Endothelial cell of umbilical vein (primary cell): ENCODE measurements around the gene CD55.

Experiments
- EZH2 ChIP-seq: IDR thresholded peaks from 2 replicates; pipeline ENCODE4 v1.6.1; 2012; ENCODE audit warnings: borderline replicate concordance, low read depth, mild to moderate bottlenecking, moderate library complexity, low read length, inconsistent platforms; ENCODE audit not compliant: severe bottlenecking
- FOS ChIP-seq: IDR thresholded peaks from 2 replicates; pipeline ENCODE4 v1.6.1; 2011; ENCODE audit warnings: mild to moderate bottlenecking, low read length, moderate library complexity, borderline replicate concordance; ENCODE audit not compliant: insufficient read depth
- GATA2 ChIP-seq: IDR thresholded peaks from 2 replicates; pipeline ENCODE4 v1.7.0; 2011; ENCODE audit warnings: low read depth, mild to moderate bottlenecking, moderate library complexity, mixed read lengths, low read length; ENCODE audit not compliant: insufficient read length, insufficient read depth
- JUN ChIP-seq: IDR thresholded peaks from 2 replicates; pipeline ENCODE4 v1.6.1; 2011; ENCODE audit warnings: borderline replicate concordance, low read depth; ENCODE audit not compliant: insufficient read length, insufficient read depth
- POLR2A ChIP-seq: IDR thresholded peaks from 2 replicates; pipeline ENCODE4 v1.6.1; 2012; ENCODE audit warnings: low read depth, mild to moderate bottlenecking, control low read depth, low read length
- POLR2AphosphoS5 ChIP-seq: IDR thresholded peaks from 2 replicates; pipeline ENCODE4 v1.6.1; 2012; ENCODE audit warnings: low read depth, mild to moderate bottlenecking, control low read depth, low read length, moderate library complexity; ENCODE audit not compliant: insufficient read depth
- TF ChIP-seq, protein P1 (sequence below), 2 donors: IDR thresholded peaks; 1 replicate in 1 of 2; 2 replicates in 1 of 2; pipeline ENCODE4 v1.5.1; 2011; ENCODE audit warnings: low read length in 2 of 2, mild to moderate bottlenecking in 2 of 2, moderate library complexity in 2 of 2, control low read depth in 1 of 2, inconsistent platforms in 1 of 2, low read depth in 1 of 2; ENCODE audit not compliant: insufficient read depth in 1 of 2; ENCODE audit errors: extremely low read depth in 1 of 2

DNA sequence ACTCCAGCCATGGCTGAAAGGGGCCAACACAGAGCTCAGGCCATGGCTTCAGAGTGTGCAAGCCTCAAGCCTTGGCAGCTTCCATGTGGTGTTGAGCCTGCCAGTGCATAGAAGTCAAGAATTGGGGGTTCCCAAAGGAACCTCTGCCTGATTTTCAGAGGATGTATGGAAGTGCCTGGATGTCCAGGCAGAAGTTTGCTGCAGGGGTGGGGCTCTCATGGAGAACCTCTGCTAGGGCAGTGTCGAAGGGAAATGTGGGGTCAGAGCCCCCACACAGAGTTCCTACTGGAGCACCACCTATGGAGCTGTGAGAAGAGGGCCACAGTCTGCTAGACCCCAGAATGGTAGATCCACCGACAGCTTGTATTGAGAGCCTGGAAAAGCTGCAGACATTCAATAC is 29.8 kb upstream of the CD55 start:
- TF ChIP-seq, protein P1, sequence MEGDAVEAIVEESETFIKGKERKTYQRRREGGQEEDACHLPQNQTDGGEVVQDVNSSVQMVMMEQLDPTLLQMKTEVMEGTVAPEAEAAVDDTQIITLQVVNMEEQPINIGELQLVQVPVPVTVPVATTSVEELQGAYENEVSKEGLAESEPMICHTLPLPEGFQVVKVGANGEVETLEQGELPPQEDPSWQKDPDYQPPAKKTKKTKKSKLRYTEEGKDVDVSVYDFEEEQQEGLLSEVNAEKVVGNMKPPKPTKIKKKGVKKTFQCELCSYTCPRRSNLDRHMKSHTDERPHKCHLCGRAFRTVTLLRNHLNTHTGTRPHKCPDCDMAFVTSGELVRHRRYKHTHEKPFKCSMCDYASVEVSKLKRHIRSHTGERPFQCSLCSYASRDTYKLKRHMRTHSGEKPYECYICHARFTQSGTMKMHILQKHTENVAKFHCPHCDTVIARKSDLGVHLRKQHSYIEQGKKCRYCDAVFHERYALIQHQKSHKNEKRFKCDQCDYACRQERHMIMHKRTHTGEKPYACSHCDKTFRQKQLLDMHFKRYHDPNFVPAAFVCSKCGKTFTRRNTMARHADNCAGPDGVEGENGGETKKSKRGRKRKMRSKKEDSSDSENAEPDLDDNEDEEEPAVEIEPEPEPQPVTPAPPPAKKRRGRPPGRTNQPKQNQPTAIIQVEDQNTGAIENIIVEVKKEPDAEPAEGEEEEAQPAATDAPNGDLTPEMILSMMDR (IDR thresholded peaks at IDR 0.05; ENCODE audit: extremely low read depth in 1 of 2, insufficient read depth in 1 of 2, low read depth in 1 of 2, low read length in 2 of 2), result no peak
- TF ChIP-seq POLR2AphosphoS5 (no peak), GATA2 (no peak), JUN (no peak), EZH2 (no peak), POLR2A (no peak), FOS (no peak)
